Measurements from ENCODE around the gene PTK7.

The PTK7 gene

DNA sequence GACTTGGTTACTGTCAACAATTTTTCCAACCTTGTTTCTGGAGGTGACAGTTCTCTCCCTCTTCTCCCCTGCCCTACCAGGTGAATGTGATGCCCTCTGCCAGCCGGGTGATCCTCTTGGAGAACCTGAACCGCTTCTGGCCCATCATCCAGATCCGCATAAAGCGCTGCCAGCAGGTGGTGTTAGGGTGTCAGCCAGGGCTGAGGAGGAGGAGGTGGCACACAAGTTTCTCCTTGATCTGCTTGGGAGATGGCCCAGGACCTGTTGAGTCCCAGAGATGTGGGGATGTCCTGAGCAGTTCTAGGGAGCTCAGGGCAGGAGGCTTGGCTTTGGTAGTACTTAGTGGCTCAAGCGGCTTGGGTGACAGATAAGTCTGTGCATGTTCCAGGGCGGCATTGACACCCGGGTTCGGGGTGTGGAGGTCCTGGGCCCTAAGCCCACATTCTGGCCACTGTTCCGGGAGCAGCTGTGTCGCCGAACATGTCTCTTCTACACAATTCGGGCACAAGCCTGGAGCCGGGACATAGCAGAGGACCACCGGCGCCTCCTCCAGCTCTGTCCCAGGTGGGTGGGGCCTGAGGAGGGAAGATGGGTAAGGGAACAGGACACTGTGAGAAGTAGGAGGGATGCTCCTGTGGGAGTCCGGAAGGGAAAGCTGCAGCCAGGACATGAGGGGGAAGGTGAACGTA, 127.1 kb downstream of the PTK7 start:
- no peak for TF ChIP-seq POLR2AphosphoS5 (IDR thresholded peaks at IDR 0.05; ENCODE audit: low read depth, low read length)
- TF ChIP-seq FOXP2 (optimal IDR thresholded peaks at IDR 0.05; ENCODE audit: borderline replicate concordance, extremely low read depth, extremely low read length, insufficient read depth): no peak
- TF ChIP-seq SIN3A (IDR thresholded peaks at IDR 0.05; ENCODE audit: borderline replicate concordance, insufficient read depth, low read length): no peak
- TF ChIP-seq REST (IDR thresholded peaks at IDR 0.05; ENCODE audit: insufficient read depth in 1 of 2, low read depth in 2 of 2, low read length in 2 of 2): no peak
- TF ChIP-seq TAF1 (IDR thresholded peaks at IDR 0.05; ENCODE audit: borderline replicate concordance, insufficient read depth, low read length): no peak

GRCh38 chr6:43203718-43204095, 127.6 kb downstream of the PTK7 start:
- TF ChIP-seq REST (IDR thresholded peaks at IDR 0.05; ENCODE audit: insufficient read depth in 1 of 2, low read depth in 2 of 2, low read length in 2 of 2) (no peak), TAF1 (IDR thresholded peaks at IDR 0.05; ENCODE audit: borderline replicate concordance, insufficient read depth, low read length) (no peak), SIN3A (IDR thresholded peaks at IDR 0.05; ENCODE audit: borderline replicate concordance, insufficient read depth, low read length) (no peak), FOXP2 (optimal IDR thresholded peaks at IDR 0.05; ENCODE audit: borderline replicate concordance, extremely low read depth, extremely low read length, insufficient read depth) (no peak), POLR2AphosphoS5 (IDR thresholded peaks at IDR 0.05; ENCODE audit: low read depth, low read length) (no peak)

DNA sequence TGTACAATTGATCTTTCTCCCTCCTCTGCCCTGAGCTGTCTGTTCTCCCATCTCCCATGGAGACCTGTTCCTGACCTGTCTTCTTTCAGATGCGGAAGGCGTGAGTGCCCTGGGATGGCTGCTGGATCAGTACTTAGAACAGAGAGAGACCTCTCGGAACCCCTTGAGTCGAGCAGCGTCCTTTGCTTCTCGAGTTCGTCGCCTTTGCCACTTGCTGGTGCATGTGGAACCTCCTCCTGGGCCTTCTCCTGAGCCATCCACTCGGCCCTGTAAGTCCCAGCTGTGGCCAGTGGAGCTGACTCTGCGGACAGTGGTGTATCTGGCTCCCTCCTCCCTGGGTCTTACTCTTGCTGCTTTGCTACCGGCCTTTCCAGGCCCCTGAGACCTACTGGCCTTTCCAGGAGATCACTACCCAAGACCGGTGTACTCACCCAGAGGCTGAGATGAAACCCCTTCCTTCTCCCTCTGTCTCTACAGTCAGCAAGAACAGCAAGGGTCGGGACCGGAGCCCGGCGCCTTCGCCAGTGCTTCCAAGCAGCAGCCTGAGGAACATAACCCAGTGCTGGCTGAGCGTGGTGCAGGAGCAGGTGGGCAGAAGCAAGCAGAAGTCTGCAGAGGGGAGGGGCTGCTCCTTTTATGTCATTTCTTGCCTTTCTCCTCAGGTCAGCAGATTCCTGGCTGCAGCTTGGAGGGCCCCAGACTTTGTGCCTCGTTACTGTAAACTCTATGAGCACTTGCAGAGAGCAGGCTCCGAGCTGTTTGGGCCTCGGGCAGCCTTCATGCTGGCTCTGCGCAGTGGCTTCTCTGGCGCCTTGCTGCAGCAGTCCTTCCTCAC, 128.4 kb downstream of the PTK7 start:
- TF ChIP-seq FOXP2 (optimal IDR thresholded peaks at IDR 0.05; ENCODE audit: borderline replicate concordance, extremely low read depth, extremely low read length, insufficient read depth) (no peak), TAF1 (IDR thresholded peaks at IDR 0.05; ENCODE audit: borderline replicate concordance, insufficient read depth, low read length) (no peak), REST (IDR thresholded peaks at IDR 0.05; ENCODE audit: insufficient read depth in 1 of 2, low read depth in 2 of 2, low read length in 2 of 2) (no peak)

- TF ChIP-seq SIN3A (IDR thresholded peaks at IDR 0.05; ENCODE audit: borderline replicate concordance, insufficient read depth, low read length) (no peak), FOXP2 (optimal IDR thresholded peaks at IDR 0.05; ENCODE audit: borderline replicate concordance, extremely low read depth, extremely low read length, insufficient read depth) (no peak), TAF1 (IDR thresholded peaks at IDR 0.05; ENCODE audit: borderline replicate concordance, insufficient read depth, low read length) (no peak), POLR2AphosphoS5 (IDR thresholded peaks at IDR 0.05; ENCODE audit: low read depth, low read length) (no peak), REST (IDR thresholded peaks at IDR 0.05; ENCODE audit: insufficient read depth in 1 of 2, low read depth in 2 of 2, low read length in 2 of 2) (no peak)
Measured at GRCh38 chr6:43205849-43206248, 129.7 kb downstream of the PTK7 start.

Measured in PFSK-1 (cell line).